A673 (cell line): ENCODE measurements around the gene OGG1.

Experiments used
- CTCF ChIP-seq: fragments of 300-800, 200-600 bp; sonication (generic); conservative IDR thresholded peaks from 2 replicates; pipeline ENCODE4 v1.5.1; 2017; ENCODE audit warnings: low read depth, mild to moderate bottlenecking, antibody characterized with exemption, low read length, moderate library complexity, mixed read lengths
- EZH2 ChIP-seq: fragments of 200-600 bp; sonication (generic); IDR thresholded peaks from 2 replicates; pipeline ENCODE4 v1.6.1; 2017; ENCODE audit warnings: borderline replicate concordance, low read depth, mild to moderate bottlenecking, mixed read lengths, antibody characterized with exemption, low read length; ENCODE audit not compliant: poor library complexity, severe bottlenecking

- no peak for TF ChIP-seq CTCF
- TF ChIP-seq EZH2: no peak
These were observed 35.9 kb downstream of the OGG1 start for GRCh38 chr3:9785602-9786001.
